GM21367 (cell line): ENCODE measurements around the gene MPZL1.
A peak's percentile ranks its signal among the peaks of the same experiment; 100 is the strongest.

Experiments used
- ATAC-seq: cut with Tn5 transposase; IDR thresholded peaks from one replicate; pipeline ENCODE4 v1.9.1; 2021; ENCODE audit not compliant: unreplicated experiment

Gene MPZL1

DNA sequence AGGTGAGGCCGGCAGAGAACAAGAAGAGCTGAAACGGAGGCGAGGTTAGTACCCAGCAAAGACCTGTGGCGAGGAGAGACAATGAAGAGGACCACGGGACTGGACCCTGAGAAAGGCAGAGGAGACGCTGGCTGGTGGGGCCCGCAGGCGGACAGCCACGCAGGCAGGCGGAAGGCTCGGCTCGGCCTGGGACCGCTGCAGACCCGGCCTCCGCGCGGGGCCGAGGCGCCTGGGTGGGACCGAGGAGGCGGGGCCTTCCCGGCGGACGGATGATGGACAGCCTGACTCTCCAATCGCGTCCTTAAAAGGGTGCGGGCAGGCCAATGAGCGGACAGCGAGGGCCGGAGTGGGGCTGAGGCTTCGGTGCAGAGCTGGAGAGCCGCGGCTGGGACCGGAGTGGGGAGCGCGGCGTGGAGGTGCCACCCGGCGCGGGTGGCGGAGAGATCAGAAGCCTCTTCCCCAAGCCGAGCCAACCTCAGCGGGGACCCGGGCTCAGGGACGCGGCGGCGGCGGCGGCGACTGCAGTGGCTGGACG lies at the start of gene MPZL1:
MPZL1 (plus strand) TSS at position 366 of the 535 bp plus-strand sequence. CDS start 170 bp downstream, outside the sequence.
- peak; percentile 86 for ATAC-seq

DNA sequence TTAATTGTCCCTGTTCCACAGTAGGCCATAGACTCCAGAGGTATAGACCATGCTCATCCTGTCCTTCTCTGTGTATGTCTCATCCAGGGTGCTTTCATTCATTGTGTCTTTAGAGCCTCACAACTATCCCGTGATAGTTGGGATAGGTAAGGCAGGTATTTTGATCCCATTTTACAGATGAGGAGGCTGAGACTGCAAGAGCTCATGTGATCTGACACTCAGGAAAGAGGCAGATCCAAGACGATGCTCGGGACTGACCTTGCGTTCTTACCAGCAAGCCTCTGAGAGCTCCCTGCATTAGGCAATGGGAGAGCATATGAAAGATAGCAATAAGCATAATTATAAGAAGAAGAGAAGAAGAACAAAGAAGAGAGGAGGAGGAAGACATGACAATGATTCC lies 49.0 kb upstream of the MPZL1 start:
- no peak for ATAC-seq

DNA sequence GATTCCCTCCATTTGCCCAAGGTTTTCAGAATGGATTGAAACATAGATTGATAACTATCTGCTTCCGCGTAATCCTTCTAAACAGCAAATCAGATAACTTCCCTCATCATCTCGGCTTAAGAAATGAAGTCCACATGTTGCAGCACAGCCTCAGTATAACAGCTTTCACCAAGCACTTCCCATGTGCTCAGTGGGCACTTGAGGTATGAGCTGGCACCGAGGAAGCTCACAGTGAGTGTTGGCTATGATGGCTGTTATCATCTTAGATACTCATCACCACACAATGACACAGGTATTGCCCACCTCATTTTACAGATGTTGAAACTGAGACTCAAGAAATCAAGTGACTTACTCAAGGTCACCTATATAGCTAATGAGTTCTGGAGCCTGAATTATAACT lies 48.5 kb upstream of the MPZL1 start:
- ATAC-seq: no peak

DNA sequence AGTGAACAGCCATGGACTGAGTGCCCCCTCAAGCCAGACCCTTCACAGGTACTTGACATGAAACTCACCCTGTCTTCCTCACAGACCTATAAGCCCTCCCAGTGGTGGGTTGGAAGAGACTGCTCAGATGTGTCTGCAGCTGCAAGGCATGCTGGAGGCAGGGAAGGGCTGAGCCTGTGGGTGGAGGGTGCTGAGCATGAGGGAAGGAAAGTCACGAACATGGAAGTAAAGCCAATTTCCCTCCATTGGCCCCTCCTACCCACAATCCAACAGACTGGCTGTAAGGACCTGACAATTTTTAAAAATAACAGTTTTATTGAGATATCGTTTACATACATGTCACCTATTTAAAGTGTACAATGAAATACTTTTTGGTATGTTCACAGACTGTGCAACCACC lies 47.6 kb upstream of the MPZL1 start:
- no peak for ATAC-seq

DNA sequence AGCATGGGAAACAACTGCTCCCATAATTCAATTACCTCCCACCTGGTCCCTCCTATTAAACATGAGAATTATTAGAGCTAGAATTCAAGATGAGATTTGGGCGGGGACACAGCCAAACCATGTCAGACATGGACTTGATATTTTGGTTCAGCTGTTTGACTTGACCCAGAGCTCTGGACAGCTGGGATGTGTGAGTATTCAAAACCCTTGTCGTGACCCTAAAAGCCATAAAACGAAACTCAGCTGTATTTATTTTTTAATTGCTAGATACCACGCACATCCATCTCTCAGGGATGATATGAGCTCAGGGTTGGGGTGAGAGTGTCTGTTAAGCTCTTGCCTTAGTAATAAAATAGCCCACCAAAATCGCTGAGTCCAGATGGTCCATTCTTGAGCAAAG lies 46.3 kb upstream of the MPZL1 start:
- ATAC-seq: no peak

DNA sequence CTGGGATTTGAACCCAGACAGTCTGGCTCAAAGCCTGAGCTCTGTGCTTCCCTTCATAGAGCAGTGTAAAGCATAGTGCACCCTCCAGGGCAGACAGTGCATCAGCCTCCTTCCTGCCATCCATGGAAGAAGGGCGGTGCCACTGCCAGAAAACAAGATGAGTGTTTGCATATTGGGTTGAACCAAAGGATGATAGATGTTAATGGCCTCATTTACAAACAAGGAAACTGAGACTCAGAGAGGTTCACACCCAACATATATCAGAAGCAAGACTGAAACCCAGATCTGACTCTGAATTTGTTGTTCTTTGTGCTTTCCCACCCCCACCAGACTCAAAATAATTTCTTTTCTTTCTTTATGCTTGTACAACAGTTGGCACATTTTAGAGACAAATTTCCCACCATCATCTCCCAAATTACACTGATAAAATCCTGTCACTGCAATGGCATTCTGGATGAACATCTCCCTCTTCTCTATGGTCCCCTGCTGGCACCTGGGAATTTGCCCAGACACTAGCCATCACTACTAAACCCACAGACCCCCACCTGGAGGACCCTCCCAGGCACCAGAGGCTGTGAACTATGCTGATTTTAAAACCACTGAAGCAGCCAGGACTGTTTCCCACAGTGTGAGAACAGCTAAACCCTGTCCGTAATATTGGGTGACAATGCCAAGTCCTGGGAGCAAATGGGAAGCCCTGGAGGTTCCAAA lies 45.4 kb upstream of the MPZL1 start:
- ATAC-seq: peak; percentile 45

DNA sequence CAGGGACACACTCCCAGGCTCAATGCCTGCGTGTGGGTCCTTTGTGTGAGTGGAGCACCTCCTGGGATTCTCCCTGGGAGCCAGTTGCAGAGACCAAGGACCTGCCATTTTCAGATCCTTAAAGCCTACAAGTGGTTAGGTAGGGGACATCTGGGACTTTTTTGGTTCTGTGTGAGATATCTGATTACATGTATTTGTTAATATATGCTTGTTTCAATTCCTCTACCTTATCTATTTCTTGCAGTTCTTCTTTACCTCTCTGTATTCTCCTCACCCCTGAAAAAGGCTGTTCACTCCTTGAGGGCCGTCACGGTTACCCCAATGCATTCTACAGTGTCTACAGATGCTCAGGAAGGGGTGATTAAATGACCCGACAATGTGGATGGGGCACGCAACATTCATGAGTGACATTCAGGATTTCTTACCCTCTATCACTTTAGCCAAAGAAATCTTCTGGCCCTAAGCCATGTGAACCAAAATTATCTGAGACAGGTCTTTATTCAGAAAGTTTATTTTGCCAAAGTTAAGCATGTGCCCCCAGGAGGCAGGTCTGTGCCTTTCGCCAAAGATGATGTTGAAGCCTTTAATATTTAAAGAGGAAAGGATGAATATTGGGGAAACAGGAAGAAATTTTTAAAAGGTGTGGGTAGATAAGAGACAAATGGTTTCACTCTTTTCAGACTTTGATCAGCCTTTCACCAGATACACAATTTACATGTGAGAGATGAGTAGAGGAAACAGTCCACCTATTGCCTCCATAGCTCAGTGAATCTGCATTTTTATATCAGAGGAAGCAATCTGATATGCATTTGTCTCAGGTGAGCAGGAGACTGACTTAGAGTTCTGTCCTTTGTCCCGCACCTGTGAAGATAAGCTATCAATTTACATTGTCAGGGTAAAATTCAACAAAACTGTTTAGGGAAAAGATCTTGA lies 44.6 kb upstream of the MPZL1 start:
- no peak for ATAC-seq

DNA sequence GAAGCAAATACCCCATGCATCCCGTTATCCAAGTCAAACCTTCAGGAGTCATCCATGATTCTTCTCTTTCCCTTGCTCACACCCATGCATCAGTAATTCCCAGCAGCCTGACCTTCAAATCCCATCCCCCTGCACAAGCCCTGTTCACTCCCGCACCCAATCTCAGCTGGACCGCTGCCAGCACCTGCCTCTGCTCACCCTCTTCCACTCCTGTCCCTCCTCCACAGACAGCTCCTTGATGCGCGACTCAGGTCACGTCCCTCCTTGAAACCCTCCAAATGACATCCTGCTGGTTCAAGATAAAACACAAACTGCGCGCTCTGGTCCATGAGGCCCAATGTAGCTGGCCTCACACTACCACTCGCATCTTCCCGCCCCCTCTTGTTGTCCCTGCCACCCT lies 43.4 kb upstream of the MPZL1 start:
- ATAC-seq: no peak

DNA sequence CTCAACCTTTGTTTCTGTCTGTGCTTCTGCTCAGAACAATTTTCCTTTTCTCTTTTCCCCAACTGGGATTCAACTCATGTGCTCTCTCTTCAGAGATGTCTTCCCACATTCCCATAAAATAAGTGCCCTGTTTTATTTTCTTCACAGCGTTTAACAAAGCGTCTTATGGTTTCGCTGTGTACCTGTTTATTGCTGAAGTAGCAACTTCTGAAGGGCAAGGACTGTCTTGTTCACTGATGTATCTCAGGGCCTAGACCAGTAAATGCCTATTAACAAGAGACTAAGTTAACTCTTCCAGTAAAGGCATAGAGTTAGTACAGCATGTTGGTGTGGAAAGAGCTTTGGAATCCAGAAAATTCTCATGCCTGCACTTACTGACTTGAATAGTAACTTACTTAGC lies 42.9 kb upstream of the MPZL1 start:
- ATAC-seq: no peak

DNA sequence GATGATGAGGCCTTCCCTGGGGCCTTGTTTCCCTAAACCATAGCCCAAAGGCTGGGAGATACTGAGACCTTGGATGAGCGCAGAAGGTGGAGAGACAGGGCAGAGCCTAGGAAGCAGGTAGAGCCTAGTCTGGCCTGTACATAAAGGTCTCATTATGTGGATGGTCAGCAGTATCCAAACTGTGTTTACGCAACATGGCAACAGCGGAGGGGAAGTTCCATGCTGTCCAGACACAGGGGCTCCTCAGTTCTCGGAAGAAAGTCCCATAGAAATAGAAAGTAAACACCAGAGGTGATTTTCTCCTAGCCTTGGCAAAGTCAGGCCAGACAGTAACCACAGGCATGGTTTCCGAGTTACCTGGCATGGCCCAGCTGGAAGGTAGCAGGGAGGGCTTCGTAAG lies 42.1 kb upstream of the MPZL1 start:
- ATAC-seq: no peak

DNA sequence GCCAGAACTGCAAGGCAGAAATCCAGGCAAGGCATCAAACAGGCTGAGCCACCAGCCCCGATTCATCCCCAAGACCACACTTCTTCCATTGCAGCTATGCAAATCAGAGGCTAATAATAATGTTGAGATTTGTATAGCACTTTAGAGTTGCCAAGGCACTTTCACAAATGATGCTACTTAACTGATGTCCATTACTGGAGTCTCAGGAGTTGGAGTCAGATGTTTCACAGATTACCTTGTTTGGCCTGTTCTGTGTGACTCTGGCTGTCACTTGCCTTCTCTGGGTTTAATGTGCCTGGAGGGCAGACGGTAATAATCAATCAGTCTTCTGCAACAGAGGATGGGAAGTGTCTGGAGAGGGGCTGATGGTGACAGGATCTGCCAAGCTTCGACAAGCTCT lies 40.8 kb upstream of the MPZL1 start:
- no peak for ATAC-seq

DNA sequence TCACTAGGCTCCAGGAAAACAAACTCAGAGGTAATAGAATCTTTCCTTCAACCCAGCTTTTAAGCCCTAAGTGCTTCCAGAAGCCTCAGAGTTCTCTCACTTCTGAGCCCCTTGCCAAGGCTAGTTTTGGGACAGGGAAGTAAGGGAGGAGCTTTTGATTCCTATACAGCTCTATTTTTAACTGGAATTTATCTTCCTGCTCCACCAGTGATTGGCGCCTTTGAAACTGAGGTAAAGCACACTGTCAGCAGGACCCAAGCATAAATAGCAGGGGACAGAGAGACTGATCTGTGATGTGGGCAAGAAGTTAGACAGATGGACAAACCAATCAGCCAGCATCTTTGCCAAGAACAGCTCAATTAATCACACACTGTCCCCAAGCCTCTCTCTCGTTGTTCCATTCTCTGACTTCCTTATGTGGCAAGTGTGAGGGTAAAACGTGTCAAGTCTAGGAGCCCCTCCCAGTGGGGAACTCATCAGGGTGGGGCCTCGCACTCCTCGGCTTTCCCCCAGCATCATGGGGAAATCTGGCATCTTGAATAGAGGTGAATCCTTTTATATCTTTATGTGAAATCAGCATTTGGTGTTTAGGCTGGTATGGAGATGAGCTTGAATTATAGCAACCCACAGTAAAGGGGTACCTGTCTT lies 40.2 kb upstream of the MPZL1 start:
- no peak for ATAC-seq

DNA sequence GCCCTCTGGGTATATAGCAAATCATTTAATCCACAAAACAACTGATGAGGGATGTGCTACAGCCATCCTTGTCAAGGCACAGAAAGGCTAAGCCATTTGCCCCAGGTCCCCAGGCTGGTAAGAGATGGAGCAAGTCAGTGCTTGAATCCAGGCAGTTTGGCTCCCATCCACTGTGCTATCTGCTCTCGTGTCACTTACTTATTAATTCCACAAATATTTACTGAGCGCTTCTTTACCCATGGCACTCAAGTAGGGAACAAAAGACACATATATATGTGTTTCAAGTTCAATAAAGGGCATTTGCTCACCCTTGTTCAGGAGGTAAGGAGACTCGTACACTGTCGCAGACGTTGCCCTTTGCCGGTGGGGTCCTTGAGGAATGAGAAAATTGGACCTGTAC lies 38.6 kb upstream of the MPZL1 start:
- ATAC-seq: no peak

DNA sequence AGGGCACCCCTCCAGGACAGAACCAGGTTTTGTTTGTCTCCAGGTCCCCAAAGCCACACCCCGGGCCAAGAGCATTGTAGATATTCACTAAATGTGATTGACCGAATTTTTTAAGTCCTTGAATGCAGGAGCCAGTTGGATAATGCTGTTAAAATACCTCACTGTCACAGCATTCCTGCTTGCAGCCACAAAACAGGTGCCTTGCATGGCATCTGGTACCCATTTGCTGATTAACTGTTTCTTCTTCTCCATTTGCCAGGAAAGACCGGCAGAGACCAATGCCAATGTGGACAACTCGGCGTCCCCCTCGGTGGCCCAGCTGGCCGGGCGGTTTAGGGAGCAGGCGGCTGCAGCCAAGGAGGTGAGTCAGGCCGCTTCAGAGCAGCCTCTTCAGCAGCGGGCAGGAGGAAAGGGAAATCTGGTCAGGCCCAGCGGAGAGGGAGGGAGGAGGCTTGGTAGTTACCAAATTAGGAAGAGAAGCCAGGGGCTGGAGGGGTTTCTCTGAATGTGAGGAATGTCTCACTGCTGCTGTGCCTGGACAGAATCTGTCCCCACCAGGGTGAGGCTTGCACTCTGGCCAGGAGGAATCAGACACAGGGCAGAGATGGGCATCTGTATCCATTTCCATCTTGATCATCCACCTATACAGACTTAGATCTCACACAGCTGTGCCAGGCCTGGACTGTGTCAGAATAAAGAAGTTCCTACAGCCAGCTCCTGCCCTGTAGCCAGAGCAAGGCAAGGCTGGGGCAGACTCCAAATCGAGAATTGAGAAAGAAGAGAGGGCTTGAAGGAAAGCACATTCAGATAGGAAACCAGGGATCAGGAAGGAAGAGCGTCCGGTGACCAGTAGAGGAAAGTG lies 37.9 kb upstream of the MPZL1 start:
- ATAC-seq: no peak

DNA sequence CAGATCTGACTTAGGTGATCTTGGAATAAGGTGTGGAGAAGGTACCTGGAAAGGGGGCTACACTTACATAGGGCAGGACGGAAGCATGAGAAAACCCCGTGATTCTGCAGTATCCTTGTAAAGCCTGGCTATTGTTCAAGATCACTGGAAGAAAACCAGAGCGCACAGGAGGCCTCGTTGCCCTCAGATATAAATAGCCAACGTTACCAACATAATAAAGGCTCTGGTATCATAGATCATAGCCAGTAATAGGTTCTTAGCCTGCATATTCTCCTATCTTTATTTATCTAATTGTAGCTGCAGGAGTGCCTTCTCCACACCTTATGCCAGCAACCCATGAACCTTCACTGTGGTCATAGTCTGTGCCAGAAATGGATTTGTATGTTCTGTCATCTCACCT lies 35.9 kb upstream of the MPZL1 start:
- no peak for ATAC-seq

DNA sequence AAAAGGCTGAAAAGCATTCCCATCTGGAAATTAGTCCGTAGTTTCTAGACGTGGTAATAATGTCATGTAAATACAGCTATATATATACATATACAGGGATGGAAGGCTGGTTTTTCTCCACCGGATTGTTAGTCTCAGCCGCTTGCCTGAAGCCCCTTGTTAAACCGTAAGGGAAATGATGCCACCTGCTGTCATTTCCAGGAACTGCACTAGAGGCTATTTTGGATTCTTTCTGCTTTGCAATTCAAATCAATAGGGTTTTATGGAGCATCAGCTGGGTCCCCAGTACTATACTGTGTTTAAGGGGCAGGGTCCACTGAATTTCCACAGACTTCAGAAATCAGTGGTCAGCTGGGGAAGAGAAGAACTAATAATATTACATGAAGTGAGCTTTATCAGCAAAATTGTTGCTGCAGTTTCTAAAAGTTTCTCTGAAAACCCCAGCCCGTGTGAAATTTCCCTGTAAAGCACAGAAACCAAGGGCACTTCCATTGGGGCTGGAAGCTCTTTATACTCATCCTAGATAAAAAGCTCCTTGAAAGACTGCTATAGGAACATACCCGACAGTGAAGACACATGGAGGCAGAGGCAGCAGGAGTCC lies 33.8 kb upstream of the MPZL1 start:
- no peak for ATAC-seq

DNA sequence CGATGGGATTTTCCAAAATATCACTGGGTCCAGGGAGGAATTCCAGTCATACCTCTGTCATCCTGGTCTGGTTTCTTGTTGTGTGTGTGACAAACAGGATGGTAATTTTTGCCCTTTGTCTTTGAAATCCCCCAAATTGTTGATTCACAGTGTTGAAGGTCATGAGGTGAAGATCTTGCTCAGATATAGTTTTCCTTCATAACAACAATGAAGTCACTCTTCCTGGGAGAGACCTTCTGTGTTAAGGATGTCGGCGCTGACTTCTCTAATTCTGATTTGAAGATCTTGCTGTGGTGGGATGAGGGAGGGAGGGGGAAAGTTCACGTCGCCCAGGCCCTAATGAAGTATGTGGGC lies 32.2 kb upstream of the MPZL1 start:
- no peak for ATAC-seq

DNA sequence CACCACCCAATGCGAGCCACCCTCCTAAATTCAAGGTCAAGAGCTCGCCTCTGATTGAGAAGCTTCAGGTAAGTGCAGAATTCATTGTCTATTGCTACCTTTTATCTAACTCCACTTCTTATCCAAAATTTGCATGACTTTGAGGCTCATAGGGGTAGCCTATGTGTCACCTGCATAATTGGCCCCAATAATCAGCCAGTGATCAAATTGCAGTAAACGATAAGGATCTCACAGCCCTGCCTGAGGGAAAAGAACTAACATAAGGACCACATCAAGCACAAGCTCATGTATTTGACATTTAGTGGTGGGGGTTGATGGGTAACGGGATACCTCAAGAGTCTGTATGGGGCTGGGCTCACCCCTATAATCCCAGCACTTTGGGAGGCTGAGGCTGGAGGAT lies 31.7 kb upstream of the MPZL1 start:
- ATAC-seq: no peak

DNA sequence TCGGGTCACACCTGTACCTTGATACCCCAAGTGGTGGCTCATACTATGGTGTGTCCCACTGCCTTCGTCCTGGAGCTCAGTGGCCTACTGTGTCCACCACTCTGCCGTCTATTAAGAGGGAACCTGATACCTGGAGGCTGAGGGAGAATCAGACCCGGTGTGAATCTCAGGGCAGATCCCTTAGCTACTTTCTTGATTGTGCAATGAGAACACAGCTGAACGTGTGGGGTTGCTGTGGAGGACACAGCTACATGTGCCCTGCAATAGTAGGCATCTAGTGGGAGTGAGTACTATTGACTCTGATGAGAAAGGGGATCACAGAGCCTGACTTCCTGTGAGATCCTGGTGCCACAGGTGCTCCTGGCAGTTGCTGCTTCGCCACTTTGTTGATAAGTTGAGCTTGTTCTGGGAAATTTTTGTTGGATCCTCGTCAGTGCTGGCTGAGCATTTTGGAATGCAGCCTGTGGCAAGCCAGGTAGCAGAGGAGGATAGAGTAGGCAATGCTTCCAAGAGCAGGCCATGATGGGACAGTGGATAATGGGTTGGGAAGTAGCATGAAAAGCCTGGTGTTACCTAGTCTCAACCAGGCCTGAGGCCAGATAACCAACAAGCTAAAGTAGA lies 28.2 kb upstream of the MPZL1 start:
- ATAC-seq: no peak

DNA sequence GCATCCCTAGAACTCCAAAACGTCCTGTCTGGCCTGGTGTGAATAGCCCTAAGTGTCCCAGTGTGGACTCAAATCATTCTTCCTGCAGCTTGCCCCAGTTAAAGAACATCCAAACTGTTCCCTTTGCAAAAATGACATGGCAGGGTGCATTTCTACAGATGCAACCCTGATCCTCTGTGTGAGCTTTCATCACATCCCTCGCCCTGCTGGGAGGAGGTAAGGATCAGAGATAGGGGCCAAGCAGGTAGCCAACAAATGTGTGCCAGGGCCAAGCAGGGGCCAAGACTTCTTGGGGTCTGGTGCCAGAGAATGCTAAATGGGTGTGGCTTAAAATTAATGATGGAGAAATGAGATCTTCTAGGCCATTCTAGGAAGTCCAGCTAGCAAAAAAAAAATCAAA lies 27.1 kb upstream of the MPZL1 start:
- ATAC-seq: no peak
